Stimulated activated naive CD4-positive, alpha-beta T cell treated with Interleukin-2 at 50 U/mL for 16 hours (primary cell): ENCODE data around the gene XYLT1.
"Not testable (repeated sequence)": the region's sequence is repeated elsewhere in the genome, so short reads cannot be mapped to it uniquely, and the experiment has no call there.

ENCODE experiments used
- DNase-seq: peaks from one replicate; lab custom pipeline; 2025; lab: John Stamatoyannopoulos, UW

XYLT1 gene

GRCh38 chr16:17307504-17307903 is 163.3 kb downstream of the XYLT1 start:
- no peak for DNase-seq

- DNase-seq = no peak
Measured at GRCh38 chr16:17306745-17307144, 164.0 kb downstream of the XYLT1 start.

- not testable (repeated sequence) for DNase-seq
Measured at GRCh38 chr16:17306211-17306610, 164.5 kb downstream of the XYLT1 start.

GRCh38 chr16:17305694-17306093 is 165.1 kb downstream of the XYLT1 start:
- DNase-seq = peak; percentile 4

- DNase-seq = no peak
Measured at GRCh38 chr16:17304491-17305119, 166.2 kb downstream of the XYLT1 start.

GRCh38 chr16:17304106-17304490 is 166.7 kb downstream of the XYLT1 start:
- no peak for DNase-seq

GRCh38 chr16:17303101-17303500 is 167.7 kb downstream of the XYLT1 start:
- no peak for DNase-seq

- no peak for DNase-seq
Measured at GRCh38 chr16:17302620-17303019, 168.1 kb downstream of the XYLT1 start.

GRCh38 chr16:17302214-17302613 is 168.5 kb downstream of the XYLT1 start:
- DNase-seq = no peak

GRCh38 chr16:17301593-17302135 is 169.1 kb downstream of the XYLT1 start:
- DNase-seq = no peak

GRCh38 chr16:17301184-17301583 is 169.6 kb downstream of the XYLT1 start:
- no peak for DNase-seq

- no peak for DNase-seq
Measured at GRCh38 chr16:17299790-17300189, 171.0 kb downstream of the XYLT1 start.

GRCh38 chr16:17298238-17298637 is 172.5 kb downstream of the XYLT1 start:
- no peak for DNase-seq

- no peak for DNase-seq
Measured at GRCh38 chr16:17296431-17296830, 174.3 kb downstream of the XYLT1 start.

GRCh38 chr16:17295948-17296347 is 174.8 kb downstream of the XYLT1 start:
- DNase-seq = no peak

- DNase-seq = no peak
Measured at GRCh38 chr16:17294856-17295255, 175.9 kb downstream of the XYLT1 start.

GRCh38 chr16:17293813-17294558 is 176.8 kb downstream of the XYLT1 start:
- no peak for DNase-seq

- no peak for DNase-seq
Measured at GRCh38 chr16:17291289-17291688, 179.5 kb downstream of the XYLT1 start.

GRCh38 chr16:17289674-17290635 is 180.8 kb downstream of the XYLT1 start:
- DNase-seq = no peak

GRCh38 chr16:17289050-17289449 is 181.7 kb downstream of the XYLT1 start:
- DNase-seq = no peak

- DNase-seq = no peak
Measured at GRCh38 chr16:17287166-17287800, 183.5 kb downstream of the XYLT1 start.

- DNase-seq = no peak
Measured at GRCh38 chr16:17286443-17286842, 184.3 kb downstream of the XYLT1 start.
